ENCODE results near the gene TMUB2.
"Not testable (repeated sequence)": the region's sequence is repeated elsewhere in the genome, so short reads cannot be mapped to it uniquely, and the experiment has no call there.

Gene TMUB2

DNA sequence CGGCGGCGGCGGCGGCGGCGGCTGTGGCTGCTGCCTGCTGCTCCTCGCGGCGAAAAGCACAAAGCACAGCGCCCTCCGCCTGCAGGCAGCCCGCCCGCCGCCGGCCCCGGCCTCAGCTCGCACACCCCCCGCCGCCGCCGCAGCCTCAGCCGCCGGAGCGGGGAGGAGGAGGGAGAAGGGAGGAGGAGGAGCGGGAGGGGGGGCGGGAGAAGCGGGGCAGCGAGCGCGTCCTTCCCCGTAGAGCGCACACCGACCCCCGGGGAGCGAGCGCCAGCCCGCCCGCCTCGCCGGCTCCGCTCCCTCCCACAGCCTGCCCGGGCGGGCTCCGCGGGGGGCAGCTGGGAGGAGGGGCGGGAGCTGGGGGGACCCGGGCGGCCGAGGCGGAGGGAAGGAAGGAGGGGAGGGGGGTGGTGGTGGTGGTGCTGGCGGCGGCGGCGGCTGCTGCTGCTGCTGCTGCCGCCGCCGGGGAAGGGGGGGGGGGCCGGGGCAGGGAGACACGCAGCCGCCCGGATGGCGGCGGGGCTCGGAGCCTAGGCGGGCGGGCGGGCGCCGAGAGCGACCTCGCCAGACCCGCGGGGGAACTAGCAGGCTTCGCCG is 32.9 kb downstream of the TMUB2 start, which contains the start of gene UBTF:
Gene UBTF, minus strand, starts transcription at position 60 of the 597 bp plus-strand sequence. CDS start 1,446 bp downstream, outside the sequence.
- peak; percentile 68 for DNase-seq (ENCODE audit: low spot score)

DNA sequence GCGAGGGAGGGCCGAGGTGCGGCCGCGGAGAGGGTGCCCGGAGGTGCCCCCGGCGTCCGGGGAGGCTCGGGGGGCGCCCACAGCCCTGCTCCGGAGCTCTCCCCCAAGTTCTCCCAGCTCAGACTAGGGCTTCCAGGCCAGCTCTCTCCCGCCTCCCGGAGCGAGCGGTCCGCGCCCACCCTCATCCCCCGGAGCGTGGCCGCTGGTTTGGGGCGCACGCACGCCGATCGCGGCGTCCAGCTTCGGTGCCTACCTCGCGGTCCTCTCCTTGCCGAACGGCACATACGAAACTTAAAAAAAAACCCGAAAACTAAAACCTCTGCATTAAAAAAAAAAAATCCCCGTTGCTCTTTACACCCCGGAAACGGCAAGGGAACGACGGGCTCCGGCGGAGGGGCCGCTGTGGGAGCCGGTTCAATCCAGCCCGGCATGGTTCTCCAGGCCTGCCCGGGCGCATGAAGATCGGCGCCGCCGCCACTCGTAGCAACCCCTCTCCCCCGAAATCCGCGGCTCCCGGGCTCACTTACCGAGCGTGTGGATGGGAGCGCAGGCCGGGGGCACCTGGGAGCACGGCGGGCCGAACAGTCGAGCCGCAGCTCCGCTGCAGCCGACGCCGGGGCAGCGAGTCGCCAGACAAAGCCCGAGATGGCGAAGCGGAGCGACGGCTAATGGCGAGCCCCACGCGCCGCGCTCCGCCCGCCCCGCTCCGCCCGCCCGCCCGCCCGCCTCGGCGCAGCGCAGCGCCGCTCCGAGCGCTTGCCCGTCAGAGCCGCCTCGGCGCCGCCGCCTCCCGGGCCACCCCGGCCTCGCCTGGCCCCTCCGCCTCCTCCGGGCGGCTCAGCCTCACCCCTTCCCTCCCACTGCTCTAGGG is 33.7 kb downstream of the TMUB2 start:
- peak; percentile 83 for DNase-seq (ENCODE audit: low spot score)

DNA sequence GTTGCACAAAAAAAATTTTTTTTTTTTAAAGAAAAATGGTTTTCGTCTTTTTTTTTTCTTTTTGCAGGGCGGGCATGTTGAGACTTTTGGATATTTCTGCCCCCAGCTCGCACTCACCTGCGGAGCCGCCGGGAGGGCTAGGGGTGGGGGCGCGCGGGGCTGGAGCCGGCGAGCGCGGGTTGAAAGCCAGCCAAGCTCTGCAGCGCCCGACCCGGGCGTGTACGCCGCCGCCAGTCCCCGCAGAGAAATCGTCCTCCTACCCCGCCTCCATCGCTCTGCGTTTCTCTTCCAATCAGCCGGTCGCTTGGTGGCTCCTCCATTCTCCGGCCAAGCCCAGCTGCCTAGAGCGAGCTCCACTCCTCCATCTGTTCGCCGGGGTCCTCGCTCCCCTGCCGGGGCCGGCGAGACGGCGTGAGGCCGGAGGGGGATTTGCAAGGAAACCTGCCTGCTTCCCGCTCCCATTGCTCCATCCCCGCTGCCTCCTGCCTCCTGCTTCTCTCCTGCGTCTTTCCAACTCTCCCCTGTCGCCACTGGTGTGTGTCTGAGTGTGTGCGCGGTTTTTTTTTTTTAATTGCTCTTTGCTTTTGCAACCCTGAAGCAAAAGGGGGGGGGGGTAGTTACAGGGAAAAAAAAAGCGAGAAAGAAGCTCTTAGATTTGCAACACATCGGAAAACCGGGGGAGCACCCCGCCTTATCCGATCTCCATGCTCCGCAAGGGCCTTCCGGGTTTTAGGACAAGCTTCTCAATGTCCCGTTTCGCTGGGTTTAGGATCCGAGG is 34.5 kb downstream of the TMUB2 start:
- DNase-seq (ENCODE audit: low spot score): peak; percentile 82

DNA sequence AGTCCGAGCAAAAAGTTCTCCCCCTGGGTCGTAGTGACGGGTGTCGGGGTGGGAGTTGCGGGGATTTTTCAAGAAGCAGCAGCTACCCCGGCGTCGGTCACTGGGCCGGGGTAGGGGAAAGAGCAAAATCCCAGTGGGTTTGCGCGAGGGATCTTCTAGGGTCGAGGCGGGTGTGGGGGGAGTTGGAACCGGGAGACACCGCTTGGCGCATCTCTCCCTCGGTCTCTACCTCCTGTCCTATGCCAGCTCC is 35.0 kb downstream of the TMUB2 start:
- no peak for DNase-seq (ENCODE audit: low spot score)

DNA sequence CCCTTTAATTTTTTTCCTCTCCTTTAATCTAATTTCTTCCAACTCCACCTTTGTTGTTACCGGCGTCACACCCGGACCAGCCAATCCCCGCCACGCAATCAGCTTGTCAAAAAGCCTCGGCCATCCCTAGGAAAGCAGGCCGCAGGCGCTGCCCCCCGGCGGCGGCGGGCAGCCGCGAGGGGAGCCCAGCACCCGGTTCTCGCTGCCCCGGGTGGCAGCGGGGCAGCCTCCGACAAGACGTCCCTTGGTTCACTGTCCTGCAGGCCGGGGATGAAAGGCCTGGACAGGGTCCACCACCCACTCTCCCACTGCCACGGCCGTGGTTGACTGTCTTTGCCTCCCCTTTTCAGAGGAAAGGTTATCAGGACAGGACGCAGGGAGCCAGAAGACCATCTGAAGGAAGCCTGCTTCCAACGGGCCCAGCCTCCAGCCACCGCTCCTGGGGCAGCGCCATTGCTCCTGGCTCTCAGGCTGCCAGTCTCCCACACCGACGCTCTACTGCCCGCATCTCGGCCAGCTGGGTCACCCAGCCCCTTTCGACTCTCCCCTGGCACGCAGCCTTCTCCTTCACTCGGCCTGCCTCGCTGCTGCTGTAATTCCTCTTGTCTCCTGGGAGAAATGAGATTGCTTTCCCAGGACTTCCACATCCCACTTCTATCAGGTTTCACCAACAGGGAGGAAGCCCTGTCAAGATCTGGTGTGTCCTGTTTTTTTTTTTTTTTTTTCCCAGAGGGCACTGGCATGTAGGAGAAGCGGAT is 35.5 kb downstream of the TMUB2 start:
- DNase-seq (ENCODE audit: low spot score): peak; percentile 87

GRCh38 chr17:44223541-44224071 is 36.8 kb downstream of the TMUB2 start:
- DNase-seq (ENCODE audit: low spot score): peak; percentile 42

- DNase-seq (ENCODE audit: low spot score): no peak
These were observed 42.3 kb downstream of the TMUB2 start for GRCh38 chr17:44229090-44229489.

GRCh38 chr17:44230140-44230539 is 43.4 kb downstream of the TMUB2 start:
- DNase-seq (ENCODE audit: low spot score): no peak

- no peak for DNase-seq (ENCODE audit: low spot score)
These were observed 45.3 kb downstream of the TMUB2 start for GRCh38 chr17:44232061-44232460.

- DNase-seq (ENCODE audit: low spot score): no peak
These were observed 46.8 kb downstream of the TMUB2 start for GRCh38 chr17:44233582-44233981.

- DNase-seq (ENCODE audit: low spot score): peak; percentile 7
These were observed 48.8 kb downstream of the TMUB2 start for GRCh38 chr17:44235583-44235936.

DNA sequence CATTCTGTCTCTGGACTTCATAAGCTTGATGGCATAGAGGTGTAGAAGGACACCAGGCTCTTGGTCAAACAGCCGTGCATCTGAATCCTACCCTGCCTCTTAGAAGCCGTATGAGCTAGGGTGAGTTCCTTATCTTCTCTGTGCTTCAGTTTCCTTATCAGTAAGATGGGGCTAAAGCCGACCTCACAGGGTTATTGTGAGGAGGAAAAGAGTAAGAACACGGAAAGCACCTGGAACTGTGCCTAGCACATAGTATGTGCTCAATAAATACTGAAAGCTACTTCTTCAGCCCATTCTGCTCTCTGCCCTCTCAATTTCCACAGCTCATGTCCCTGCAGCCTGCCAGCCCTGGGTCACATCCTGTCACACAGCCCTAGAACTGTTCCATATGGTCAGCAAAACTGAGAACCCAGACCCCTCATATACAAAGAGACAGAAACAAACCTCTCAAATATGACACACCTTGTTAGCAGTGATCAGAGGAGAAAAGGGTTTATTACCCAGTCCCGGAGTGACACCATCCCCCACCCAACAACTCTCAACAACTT is 49.7 kb downstream of the TMUB2 start:
- DNase-seq (ENCODE audit: low spot score): no peak

DNA sequence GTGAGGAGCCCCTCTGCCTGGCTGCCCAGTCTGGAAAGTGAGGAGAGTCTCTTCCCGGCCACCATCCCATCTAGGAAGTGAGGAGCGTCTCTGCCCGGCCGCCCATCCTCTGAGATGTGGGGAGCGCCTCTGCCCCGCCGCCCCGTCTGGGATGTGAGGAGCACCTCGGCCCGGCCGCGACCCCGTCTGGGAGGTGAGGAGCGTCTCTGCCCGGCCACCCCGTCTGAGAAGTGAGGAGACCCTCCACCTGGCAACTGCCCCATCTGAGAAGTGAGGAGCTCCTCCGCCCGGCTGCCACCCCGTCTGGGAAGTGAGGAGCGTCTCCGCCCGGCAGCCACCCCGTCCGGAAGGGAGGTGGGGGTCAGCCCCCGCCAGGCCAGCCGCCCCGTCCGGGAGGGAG is 51.1 kb downstream of the TMUB2 start:
- not testable (repeated sequence) for DNase-seq (ENCODE audit: low spot score)

DNA sequence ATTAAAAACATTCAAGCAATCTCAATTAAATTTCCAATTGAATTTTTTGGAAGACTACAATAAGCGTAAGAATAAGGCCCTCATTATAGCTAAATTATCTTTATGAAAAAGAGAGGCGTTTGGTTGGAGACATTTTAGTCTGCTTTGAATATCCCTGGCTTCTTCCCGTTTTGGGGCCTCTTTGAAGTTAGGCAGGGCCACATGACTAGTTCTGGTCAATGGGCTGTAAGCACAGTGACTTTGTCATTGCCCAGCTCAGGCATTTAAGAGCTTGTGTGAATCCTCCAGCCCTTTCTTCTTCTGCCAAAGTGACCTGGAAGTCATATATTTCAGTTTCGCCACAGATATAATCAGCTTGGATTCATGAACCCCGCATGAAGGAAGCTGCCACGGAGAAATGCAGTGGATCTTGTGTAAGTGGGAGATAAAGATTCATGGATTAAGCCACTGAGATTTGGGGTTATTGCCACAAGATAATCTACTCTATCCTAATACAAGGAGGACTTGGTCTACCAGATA is 54.4 kb downstream of the TMUB2 start:
- no peak for DNase-seq (ENCODE audit: low spot score)

All from AG20443 (cell line).